HCT116 (cell line): ENCODE results near the gene FEZF1. TPM values are rescaled to one million over a fixed set of nuclear protein-coding genes. Genes with fewer than 3 reads are reported as not detected.

Source experiments
- ATAC-seq: fragments of 200-7000 bp; cut with Tn5 transposase; 2 replicates; pipeline ENCODE4 v1.9.1; 2020; ENCODE audit warnings: mild to moderate bottlenecking, moderate library complexity
- BruUV-seq: library from RNA; stranded (reverse); fragments of 400-500 nt; replicated peaks from 2 replicates; lab custom pipeline; 2021; lab: Mats Ljungman, UMichigan
- CTCF ChIA-PET: fragments of 300-600 bp; sonication (Branson Sonifier 250); formaldehyde crosslinking; loops from one replicate; lab custom pipeline; 2021; ENCODE audit warnings: antibody characterized with exemption; lab: Charles Lee
- POLR2A ChIA-PET: fragments of 300-600, 350-600 bp; sonication (Branson Sonifier 250); formaldehyde crosslinking; loops from one replicate; lab custom pipeline; 2021; ENCODE audit warnings: antibody characterized with exemption; lab: Charles Lee
- RAD21 ChIA-PET, 2 experiments: fragments of 300-600 bp; sonication (Branson Sonifier 250); formaldehyde crosslinking; loops; one replicate each; lab custom pipeline; 2023; ENCODE audit warnings: low total read pairs in 2 of 2; ENCODE audit not compliant: uncharacterized antibody in 2 of 2, unreplicated experiment in 2 of 2, low non-redundant PET in 1 of 2; lab: Charles Lee
- DNase-seq: peaks from one replicate; pipeline ENCODE4 v3.0.0-alpha.2; 2010; ENCODE audit warnings: low read depth, low spot score
- H2AFZ ChIP-seq: fragments of 200-600 bp; shearing (Covaris generic), sonication (generic); 2 replicates; pipeline ENCODE4 v1.6.1; 2017; ENCODE audit warnings: low read depth, mixed run types, mixed read lengths, antibody characterized with exemption, low read length; ENCODE audit not compliant: poor library complexity, severe bottlenecking
- H3K27ac ChIP-seq: 2 replicates; pipeline ENCODE4 v1.5.1; 2012; ENCODE audit warnings: low read depth, low read length
- H3K27me3 ChIP-seq: fragments of 200-600 bp; sonication (generic); 2 replicates; pipeline ENCODE4 v1.6.1; 2016; ENCODE audit warnings: mixed run types, low read length, mixed read lengths; ENCODE audit not compliant: insufficient read depth
- H3K36me3 ChIP-seq, 2 experiments: fragments of 200-500 bp in 1 of 2; fragments of 200-600 bp in 1 of 2; sonication (Bioruptor generic) in 1 of 2; sonication (generic) in 1 of 2; 2 replicates each; pipeline versions ENCODE4 v1.5.1 to v1.6.1; 2014 to 2016; ENCODE audit warnings: low read length in 2 of 2, inconsistent platforms in 1 of 2, mixed read lengths in 1 of 2, mixed run types in 1 of 2; ENCODE audit not compliant: insufficient read depth in 2 of 2, control insufficient read depth in 1 of 2
- H3K4me1 ChIP-seq, 2 experiments: fragments of 200-600 bp in 1 of 2; sonication (generic) in 1 of 2; 2 replicates each; pipeline versions ENCODE4 v1.5.1 to v1.6.1; 2012 to 2017; ENCODE audit warnings: low read length in 2 of 2, inconsistent platforms in 1 of 2, mild to moderate bottlenecking in 1 of 2, mixed read lengths in 1 of 2, mixed run types in 1 of 2, moderate library complexity in 1 of 2; ENCODE audit not compliant: insufficient read depth in 2 of 2, control insufficient read depth in 1 of 2
- H3K4me2 ChIP-seq: fragments of 200-600 bp; sonication (generic); 2 replicates; pipeline ENCODE4 v1.6.1; 2017; ENCODE audit warnings: mixed run types, low read length, mixed read lengths
- H3K4me3 ChIP-seq, 2 experiments: fragments of 200-600 bp in 1 of 2; sonication (generic) in 1 of 2; replicated peaks in 1 of 2; 2 replicates each; pipeline ENCODE4 v1.5.1; 2011 to 2016; ENCODE audit warnings: low read length in 2 of 2, control low read depth in 1 of 2, low read depth in 1 of 2, mild to moderate bottlenecking in 1 of 2, mixed read lengths in 1 of 2, mixed run types in 1 of 2
- H3K79me2 ChIP-seq: fragments of 200-600 bp; sonication (generic); 2 replicates; pipeline ENCODE4 v1.6.1; 2017; ENCODE audit warnings: mild to moderate bottlenecking, mixed run types, low read length, moderate library complexity, mixed read lengths; ENCODE audit not compliant: insufficient read depth
- H3K9ac ChIP-seq: fragments of 200-600 bp; sonication (generic); 2 replicates; pipeline ENCODE4 v1.6.1; 2016; ENCODE audit warnings: low read length, mixed read lengths
- H3K9me2 ChIP-seq: fragments of 200-600 bp; sonication (generic), shearing (Covaris generic); 2 replicates; pipeline ENCODE4 v1.6.1; 2017; ENCODE audit warnings: mixed run types, mild to moderate bottlenecking, moderate library complexity; ENCODE audit not compliant: insufficient read depth
- H3K9me3 ChIP-seq, 2 experiments: fragments of 200-500 bp in 1 of 2; fragments of 200-600 bp in 1 of 2; sonication (Bioruptor generic) in 1 of 2; sonication (generic) in 1 of 2; 2 replicates each; pipeline ENCODE4 v1.6.1; 2014 to 2017; ENCODE audit warnings: low read length in 2 of 2, mixed read lengths in 2 of 2, inconsistent platforms in 1 of 2, low read depth in 1 of 2, mild to moderate bottlenecking in 1 of 2, mixed run types in 1 of 2, moderate library complexity in 1 of 2; ENCODE audit not compliant: control insufficient read depth in 1 of 2, insufficient read depth in 1 of 2
- H4K20me1 ChIP-seq: fragments of 200-600 bp; sonication (generic), shearing (Covaris generic); 2 replicates; pipeline ENCODE4 v1.6.1; 2017; ENCODE audit warnings: mixed run types, mild to moderate bottlenecking, moderate library complexity; ENCODE audit not compliant: insufficient read depth
- CBX3 ChIP-seq: IDR thresholded peaks from 2 replicates; pipeline ENCODE4 v1.6.1; 2012; ENCODE audit warnings: low read depth
- CEBPB ChIP-seq: IDR thresholded peaks from 2 replicates; pipeline ENCODE4 v1.6.1; 2012; ENCODE audit warnings: low read depth
- EGR1 ChIP-seq: IDR thresholded peaks from 2 replicates; pipeline ENCODE4 v1.6.1; 2012; ENCODE audit warnings: low read depth
- EZH2 ChIP-seq: fragments of 200-600 bp; sonication (generic); IDR thresholded peaks from 2 replicates; pipeline ENCODE4 v1.6.1; 2017; ENCODE audit warnings: antibody characterized with exemption, mixed run types
- FOSL1 ChIP-seq: IDR thresholded peaks from 2 replicates; pipeline ENCODE4 v1.6.1; 2012; ENCODE audit warnings: low read depth
- JUND ChIP-seq: IDR thresholded peaks from 2 replicates; pipeline ENCODE4 v1.6.1; 2012
- RAD21 ChIP-seq: IDR thresholded peaks from 2 replicates; pipeline ENCODE4 v1.6.1; 2012; ENCODE audit warnings: low read depth, mild to moderate bottlenecking
- SIN3A ChIP-seq: IDR thresholded peaks from 2 replicates; pipeline ENCODE4 v1.6.1; 2012; ENCODE audit warnings: low read depth
- TCF7L2 ChIP-seq: IDR thresholded peaks from 2 replicates; pipeline ENCODE4 v1.7.0; 2011; ENCODE audit warnings: borderline replicate concordance, inconsistent platforms; ENCODE audit not compliant: insufficient read depth, insufficient read length; ENCODE audit errors: extremely low read depth
- ZNF274 ChIP-seq: fragments of 200-500 bp; sonication (Bioruptor generic); IDR thresholded peaks from 2 replicates; pipeline ENCODE4 v1.6.1; 2014; ENCODE audit warnings: mild to moderate bottlenecking, low read depth, low read length, inconsistent platforms
- intact Hi-C: fragments of 100-400 bp; cut with micrococcal nuclease; formaldehyde crosslinking; loops from 2 replicates; pipeline ENCODE4 v1.10.0; 2022
- total RNA-seq: library from RNA; stranded (reverse); gene quantifications from one replicate; pipeline ENCODE4 v1.2.1, GENCODE V29; 2021; ENCODE audit not compliant: unreplicated experiment
- TF ChIP-seq, protein P1 (sequence below): IDR thresholded peaks from 2 replicates; pipeline ENCODE4 v1.6.1; 2012
- TF ChIP-seq, protein P2 (sequence below): IDR thresholded peaks from 2 replicates; pipeline ENCODE4 v1.6.1; 2012; ENCODE audit warnings: low read depth
- TF ChIP-seq, protein P3 (sequence below): IDR thresholded peaks from 2 replicates; pipeline ENCODE4 v1.6.1; 2012

The FEZF1 gene
- total RNA-seq, 1 experiment from 2014 or later, result 0.37 TPM

DNA sequence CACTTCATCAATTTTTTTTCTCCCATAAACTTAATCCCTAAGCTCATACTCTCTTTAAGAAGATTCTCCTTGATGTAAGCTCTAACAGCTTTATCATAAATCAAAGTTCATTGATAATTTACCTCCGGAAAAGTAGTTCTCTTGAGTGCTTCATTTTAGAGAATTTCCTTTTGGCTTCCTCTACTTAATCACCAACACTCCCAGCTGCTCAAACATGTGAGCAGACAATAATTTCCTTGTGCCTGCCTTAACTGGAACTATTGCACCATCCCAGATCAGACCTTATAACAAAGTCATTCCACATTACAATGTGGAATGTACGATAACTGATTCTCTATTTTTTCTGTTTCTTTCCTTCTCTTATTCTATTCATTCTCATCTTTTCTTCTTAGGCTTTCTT lies 5.9 kb downstream of the FEZF1 start:
- BruUV-seq, result no TSS peak
- H3K79me2 ChIP-seq, result no peaks in the 10 kb centered on the region
- H3K4me2 ChIP-seq, result no peak overlapping the region
- H3K9me2 ChIP-seq, result no peaks in the 10 kb centered on the region
- intact Hi-C loops, result no loop called here
- H4K20me1 ChIP-seq, result no peaks in the 10 kb centered on the region
- ChIA-PET POLR2A (no interaction called here), CTCF (no interaction called here), RAD21 (no interaction called here)
- H3K4me1 ChIP-seq, result no peaks in the 10 kb centered on the region
- no peaks in the 10 kb centered on the region for H3K36me3 ChIP-seq
- no peak overlapping the region for H2AFZ ChIP-seq
- H3K27ac ChIP-seq, result no peak overlapping the region
- no peaks in the 10 kb centered on the region for H3K27me3 ChIP-seq
- no peak for ATAC-seq
- H3K4me3 ChIP-seq, result no peak overlapping the region
- no peaks in the 10 kb centered on the region for H3K9me3 ChIP-seq
- TF ChIP-seq FOSL1 (no peak), EZH2 (no peak), JUND (no peak), SIN3A (no peak), CBX3 (no peak), EGR1 (no peak)
- TF ChIP-seq, protein P1, sequence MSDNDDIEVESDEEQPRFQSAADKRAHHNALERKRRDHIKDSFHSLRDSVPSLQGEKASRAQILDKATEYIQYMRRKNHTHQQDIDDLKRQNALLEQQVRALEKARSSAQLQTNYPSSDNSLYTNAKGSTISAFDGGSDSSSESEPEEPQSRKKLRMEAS, result no peak
- TF ChIP-seq, protein P2, sequence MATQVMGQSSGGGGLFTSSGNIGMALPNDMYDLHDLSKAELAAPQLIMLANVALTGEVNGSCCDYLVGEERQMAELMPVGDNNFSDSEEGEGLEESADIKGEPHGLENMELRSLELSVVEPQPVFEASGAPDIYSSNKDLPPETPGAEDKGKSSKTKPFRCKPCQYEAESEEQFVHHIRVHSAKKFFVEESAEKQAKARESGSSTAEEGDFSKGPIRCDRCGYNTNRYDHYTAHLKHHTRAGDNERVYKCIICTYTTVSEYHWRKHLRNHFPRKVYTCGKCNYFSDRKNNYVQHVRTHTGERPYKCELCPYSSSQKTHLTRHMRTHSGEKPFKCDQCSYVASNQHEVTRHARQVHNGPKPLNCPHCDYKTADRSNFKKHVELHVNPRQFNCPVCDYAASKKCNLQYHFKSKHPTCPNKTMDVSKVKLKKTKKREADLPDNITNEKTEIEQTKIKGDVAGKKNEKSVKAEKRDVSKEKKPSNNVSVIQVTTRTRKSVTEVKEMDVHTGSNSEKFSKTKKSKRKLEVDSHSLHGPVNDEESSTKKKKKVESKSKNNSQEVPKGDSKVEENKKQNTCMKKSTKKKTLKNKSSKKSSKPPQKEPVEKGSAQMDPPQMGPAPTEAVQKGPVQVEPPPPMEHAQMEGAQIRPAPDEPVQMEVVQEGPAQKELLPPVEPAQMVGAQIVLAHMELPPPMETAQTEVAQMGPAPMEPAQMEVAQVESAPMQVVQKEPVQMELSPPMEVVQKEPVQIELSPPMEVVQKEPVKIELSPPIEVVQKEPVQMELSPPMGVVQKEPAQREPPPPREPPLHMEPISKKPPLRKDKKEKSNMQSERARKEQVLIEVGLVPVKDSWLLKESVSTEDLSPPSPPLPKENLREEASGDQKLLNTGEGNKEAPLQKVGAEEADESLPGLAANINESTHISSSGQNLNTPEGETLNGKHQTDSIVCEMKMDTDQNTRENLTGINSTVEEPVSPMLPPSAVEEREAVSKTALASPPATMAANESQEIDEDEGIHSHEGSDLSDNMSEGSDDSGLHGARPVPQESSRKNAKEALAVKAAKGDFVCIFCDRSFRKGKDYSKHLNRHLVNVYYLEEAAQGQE, result no peak
- no peak for DNase-seq
- no peak overlapping the region for H3K9ac ChIP-seq

DNA sequence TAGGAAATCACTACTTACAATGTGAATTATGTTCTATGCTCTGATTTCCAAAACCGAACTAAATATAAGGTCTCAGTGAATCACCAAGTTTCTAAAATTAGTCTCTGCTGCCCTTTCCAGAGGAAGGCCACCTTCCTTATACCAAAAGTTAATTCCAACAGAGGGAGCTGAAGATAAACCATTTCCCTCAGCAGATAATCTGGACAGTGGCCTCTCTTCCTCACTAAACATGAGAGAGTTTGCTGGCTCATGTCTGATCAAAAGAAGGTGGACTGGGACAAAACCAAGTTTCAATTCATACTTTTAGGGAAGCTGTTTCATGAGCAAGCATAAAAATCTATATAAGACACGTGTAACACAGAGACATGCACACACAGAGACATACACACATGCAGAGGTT lies 6.4 kb downstream of the FEZF1 start:
- Histone ChIP-seq H3K4me2 (no peak overlapping the region), H3K4me3 (no peak overlapping the region), H3K79me2 (no peaks in the 10 kb centered on the region), H3K27ac (no peak overlapping the region), H3K9me2 (no peaks in the 10 kb centered on the region), H2AFZ (no peak overlapping the region), H3K9ac (no peak overlapping the region), H3K4me1 (no peaks in the 10 kb centered on the region), H4K20me1 (no peaks in the 10 kb centered on the region), H3K9me3 (no peaks in the 10 kb centered on the region), H3K27me3 (no peaks in the 10 kb centered on the region), H3K36me3 (no peaks in the 10 kb centered on the region)
- POLR2A ChIA-PET, result no interaction called here
- CTCF ChIA-PET, result no interaction called here
- BruUV-seq, result no TSS peak
- ATAC-seq (no peak), DNase-seq (no peak)
- intact Hi-C loops, result no loop called here
- RAD21 ChIA-PET, result no interaction called here
- no peak for TF ChIP-seq FOSL1
- no peak for TF ChIP-seq ZNF274
- TF ChIP-seq RAD21, result no peak; the same call in 1 of the 2 replicates
- TF ChIP-seq, protein P3, sequence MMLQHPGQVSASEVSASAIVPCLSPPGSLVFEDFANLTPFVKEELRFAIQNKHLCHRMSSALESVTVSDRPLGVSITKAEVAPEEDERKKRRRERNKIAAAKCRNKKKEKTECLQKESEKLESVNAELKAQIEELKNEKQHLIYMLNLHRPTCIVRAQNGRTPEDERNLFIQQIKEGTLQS, result no peak
- no peak for TF ChIP-seq TCF7L2
- no peak for TF ChIP-seq CEBPB
- no peak for TF ChIP-seq EGR1
